ENCODE measurements around the gene DPAGT1. TPM values are rescaled to one million over a fixed set of nuclear protein-coding genes. Genes with fewer than 3 reads are reported as not detected.
"Not testable (repeated sequence)": the region's sequence is repeated elsewhere in the genome, so short reads cannot be mapped to it uniquely, and the experiment has no call there.

The DPAGT1 gene
- total RNA-seq, 4 donors from 2014 or later = 10.7 to 28.1 (median 21.4) TPM

DNA sequence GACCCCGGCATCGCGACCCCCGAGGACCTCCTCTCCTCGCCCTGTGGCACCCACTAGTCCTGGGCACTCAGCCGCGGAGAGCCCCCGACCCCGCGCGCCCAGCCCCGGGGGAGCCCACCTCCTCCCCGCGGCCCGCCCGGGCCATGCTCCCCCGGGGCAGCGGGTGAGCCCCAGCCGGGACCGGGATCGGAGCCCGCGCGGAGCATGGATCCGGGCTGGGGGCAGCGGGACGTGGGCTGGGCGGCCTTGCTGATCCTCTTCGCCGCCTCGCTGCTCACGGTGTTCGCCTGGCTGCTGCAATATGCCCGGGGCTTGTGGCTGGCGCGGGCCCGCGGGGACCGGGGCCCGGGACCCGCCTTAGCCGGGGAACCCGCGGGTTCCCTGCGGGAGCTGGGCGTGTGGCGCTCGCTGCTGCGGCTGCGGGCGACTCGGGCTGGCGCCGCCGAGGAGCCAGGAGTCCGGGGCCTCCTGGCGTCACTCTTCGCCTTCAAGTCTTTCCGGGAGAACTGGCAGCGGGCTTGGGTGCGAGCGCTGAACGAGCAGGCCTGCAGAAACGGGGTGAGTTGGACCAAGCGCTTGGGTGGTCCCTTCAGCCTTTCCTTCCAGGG, 6.0 kb upstream of the DPAGT1 start:
- Histone ChIP-seq H3K9me3 (no peaks in the 10 kb centered on the region), H3K27ac (peak overlapping the region; percentile 63 to 86 (median 85)), H3K4me1 (peaks cover 0 to 54% (median 18%) of the 10 kb centered on the region in 3 donors), H3K36me3 (peaks cover 0 to 23% of the 10 kb centered on the region in 2 donors), H3K27me3 (no peaks in the 10 kb centered on the region), H3K4me3 (peak overlapping the region; percentile 92 to 100)
- no CpG with 5 or more reads among the region's 65 CpGs for WGBS, 2 donors (ENCODE audit: low coverage in 1 of 2)
- ATAC-seq = peak; percentile 33
- TF ChIP-seq POLR2A (IDR thresholded peaks at IDR 0.05) = no peak
- TF ChIP-seq, protein P1, sequence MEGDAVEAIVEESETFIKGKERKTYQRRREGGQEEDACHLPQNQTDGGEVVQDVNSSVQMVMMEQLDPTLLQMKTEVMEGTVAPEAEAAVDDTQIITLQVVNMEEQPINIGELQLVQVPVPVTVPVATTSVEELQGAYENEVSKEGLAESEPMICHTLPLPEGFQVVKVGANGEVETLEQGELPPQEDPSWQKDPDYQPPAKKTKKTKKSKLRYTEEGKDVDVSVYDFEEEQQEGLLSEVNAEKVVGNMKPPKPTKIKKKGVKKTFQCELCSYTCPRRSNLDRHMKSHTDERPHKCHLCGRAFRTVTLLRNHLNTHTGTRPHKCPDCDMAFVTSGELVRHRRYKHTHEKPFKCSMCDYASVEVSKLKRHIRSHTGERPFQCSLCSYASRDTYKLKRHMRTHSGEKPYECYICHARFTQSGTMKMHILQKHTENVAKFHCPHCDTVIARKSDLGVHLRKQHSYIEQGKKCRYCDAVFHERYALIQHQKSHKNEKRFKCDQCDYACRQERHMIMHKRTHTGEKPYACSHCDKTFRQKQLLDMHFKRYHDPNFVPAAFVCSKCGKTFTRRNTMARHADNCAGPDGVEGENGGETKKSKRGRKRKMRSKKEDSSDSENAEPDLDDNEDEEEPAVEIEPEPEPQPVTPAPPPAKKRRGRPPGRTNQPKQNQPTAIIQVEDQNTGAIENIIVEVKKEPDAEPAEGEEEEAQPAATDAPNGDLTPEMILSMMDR (IDR thresholded peaks at IDR 0.05) = no peak
- no peak for TF ChIP-seq EP300 (IDR thresholded peaks at IDR 0.05)

DNA sequence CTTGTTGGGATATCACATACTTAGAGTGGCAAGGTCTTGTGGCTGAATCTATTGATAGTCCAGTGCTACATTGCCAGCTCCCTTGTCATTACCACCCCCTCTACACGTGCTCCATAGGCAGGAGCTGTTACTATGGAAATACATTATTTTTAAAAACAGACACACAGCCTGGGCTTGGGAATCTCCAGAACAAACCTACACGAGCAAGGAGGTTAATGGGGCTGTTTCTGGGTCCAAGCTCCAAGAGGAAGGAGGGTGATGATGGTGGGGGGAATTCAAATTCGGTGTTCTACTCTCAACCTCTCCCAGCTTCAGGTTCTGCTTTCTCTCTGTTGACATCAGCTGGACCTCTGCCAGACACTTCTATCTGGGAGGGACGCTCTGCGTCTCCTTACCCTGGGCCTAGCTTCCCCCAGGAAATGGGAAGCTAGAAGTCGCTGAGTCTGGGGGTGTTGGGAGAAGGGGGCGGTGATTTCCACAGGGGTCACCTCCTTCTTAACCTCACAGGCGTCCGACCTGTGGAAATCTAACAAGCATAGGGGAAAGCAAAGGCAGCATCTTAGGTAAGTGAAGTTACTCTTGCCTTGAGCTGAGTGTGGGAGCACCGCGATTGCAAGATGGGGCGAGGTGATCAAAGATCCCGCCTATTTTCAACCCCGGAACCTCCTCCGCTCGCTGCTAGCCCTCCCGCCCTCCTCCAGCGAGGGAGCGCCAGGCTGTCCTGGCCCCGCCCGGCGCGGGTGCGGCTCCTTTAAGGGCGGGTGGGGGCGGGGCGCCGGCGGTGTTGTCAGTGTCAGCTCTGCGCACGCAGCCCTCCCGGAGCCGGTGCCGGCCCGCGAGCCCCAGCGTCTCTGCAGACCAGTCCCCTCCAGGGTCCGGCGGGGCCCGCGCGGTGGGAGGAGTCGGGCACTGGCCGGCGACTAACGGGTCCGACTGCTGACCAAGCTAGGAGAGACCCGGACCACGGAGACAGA, 5.2 kb upstream of the DPAGT1 start, which contains the start of gene C2CD2L:
Gene C2CD2L, plus strand, starts transcription at position 781 of the 974 bp plus-strand sequence. CDS start 398 bp downstream, outside the sequence.
- WGBS, 2 donors (ENCODE audit: low coverage in 1 of 2) = 0 to 2% methylated on average over 4 to 10 of the region's 49 CpGs
- H3K4me1 ChIP-seq = peaks cover 0 to 57% (median 18%) of the 10 kb centered on the region in 3 donors

DNA sequence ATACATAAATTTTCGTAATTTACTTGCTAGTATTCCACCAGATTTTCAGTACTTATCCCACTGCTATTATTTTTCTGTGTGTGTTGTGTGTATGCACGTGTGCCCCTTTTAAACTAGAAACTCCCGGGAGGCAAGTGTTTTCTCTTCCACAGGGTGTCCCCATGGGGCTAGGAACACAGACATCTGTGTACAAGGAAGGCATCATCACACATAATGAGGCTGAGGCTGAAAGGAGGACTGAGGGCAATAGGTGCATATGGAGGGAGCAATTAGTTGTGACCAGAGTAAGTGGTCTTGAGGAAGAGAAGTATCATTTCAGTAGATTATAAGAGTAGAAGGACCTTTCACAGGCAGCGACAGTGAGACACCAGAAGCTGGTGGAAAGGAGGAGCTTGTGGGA, 2.1 kb upstream of the DPAGT1 start:
- peak overlapping the region in 3 of 4 donors; percentile 93 to 96 (median 94) for H3K27ac ChIP-seq
- peaks cover 0 to 5% of the 10 kb centered on the region in 2 donors for H3K36me3 ChIP-seq
- WGBS, 2 donors (ENCODE audit: low coverage in 1 of 2) = 47 to 69% methylated on average over 4 of the region's 4 CpGs
- TF ChIP-seq POLR2AphosphoS5 (IDR thresholded peaks at IDR 0.05) = no peak
- no peak for TF ChIP-seq POLR2A (IDR thresholded peaks at IDR 0.05)
- no peak for TF ChIP-seq EP300 (IDR thresholded peaks at IDR 0.05)
- TF ChIP-seq, protein P1 (IDR thresholded peaks at IDR 0.05) = no peak
- no peaks in the 10 kb centered on the region for H3K27me3 ChIP-seq
- no peak overlapping the region for H3K4me3 ChIP-seq
- ATAC-seq = no peak
- no peaks in the 10 kb centered on the region for H3K9me3 ChIP-seq
- peaks cover 3 to 56% (median 31%) of the 10 kb centered on the region in 3 donors for H3K4me1 ChIP-seq

More for the DNA sequence above, 5.2 kb upstream of the DPAGT1 start, which contains the start of gene C2CD2L:
- Histone ChIP-seq H3K36me3 (peaks cover 0 to 15% of the 10 kb centered on the region in 2 donors), H3K9me3 (no peaks in the 10 kb centered on the region), H3K4me3 (peak within 1 kb of the TSS; percentile 92 to 100), H3K27me3 (no peaks in the 10 kb centered on the region), H3K27ac (peak within 1 kb of the TSS; percentile 63 to 86 (median 85))
- ATAC-seq = peak; percentile 93
- TF ChIP-seq, protein P1 (IDR thresholded peaks at IDR 0.05) = no peak
- peak; percentile 22 to 59 for TF ChIP-seq POLR2A (IDR thresholded peaks at IDR 0.05)
- TF ChIP-seq POLR2AphosphoS5 (IDR thresholded peaks at IDR 0.05) = peak; percentile 49
- no peak for TF ChIP-seq EP300 (IDR thresholded peaks at IDR 0.05)

DNA sequence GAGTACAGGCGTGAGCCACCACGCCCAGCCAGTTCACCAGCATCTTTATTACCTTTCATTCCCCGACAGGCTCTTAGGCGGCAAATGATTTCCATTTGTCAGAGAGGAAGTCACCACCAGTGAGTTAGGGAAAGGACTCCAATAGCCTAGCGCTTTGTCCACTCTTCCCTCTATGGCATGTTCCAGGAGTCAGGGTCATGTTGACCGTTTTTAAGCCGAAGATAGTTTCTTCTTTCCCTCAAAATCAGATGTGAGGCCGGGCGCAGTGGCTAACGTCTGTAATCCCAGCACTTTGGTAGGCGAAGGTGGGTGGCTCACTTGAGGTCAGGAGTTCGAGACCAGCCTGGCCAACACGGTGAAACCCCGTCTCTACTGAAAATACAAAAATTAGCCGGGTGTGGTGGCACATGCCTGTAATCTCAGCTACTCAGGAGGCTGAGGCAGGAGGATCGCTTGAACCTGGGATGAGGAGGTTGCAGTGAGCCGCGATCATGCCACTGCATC, 1.6 kb upstream of the DPAGT1 start:
- H3K4me3 ChIP-seq = peak overlapping the region; percentile 74 to 86
- ATAC-seq, H3K9me3 ChIP-seq, H3K27me3 ChIP-seq: not testable (repeated sequence)
- peaks cover 3 to 50% (median 25%) of the 10 kb centered on the region in 3 donors for H3K4me1 ChIP-seq
- 80% methylated on average over 10 of the region's 18 CpGs; no CpG with 5 or more reads in 1 of the 2 donors for WGBS, 2 donors (ENCODE audit: low coverage in 1 of 2)
- peaks cover 0 to 10% of the 10 kb centered on the region in 2 donors for H3K36me3 ChIP-seq
- peak overlapping the region; percentile 93 to 98 (median 95) for H3K27ac ChIP-seq
